NCI-H82 treated with DMSO at 0.1 percent for 48 hours (cell line): ENCODE data around the gene UNC119.

Experiments
- DNase-seq: peaks from one replicate; lab custom pipeline; 2025; ENCODE audit not compliant: unreplicated experiment; lab: John Stamatoyannopoulos, UW

The UNC119 gene

GRCh38 chr17:28545141-28545503, 7.3 kb downstream of the UNC119 start:
- no peak for DNase-seq

- DNase-seq: no peak
Measured at GRCh38 chr17:28544402-28545140, 7.9 kb downstream of the UNC119 start.

DNA sequence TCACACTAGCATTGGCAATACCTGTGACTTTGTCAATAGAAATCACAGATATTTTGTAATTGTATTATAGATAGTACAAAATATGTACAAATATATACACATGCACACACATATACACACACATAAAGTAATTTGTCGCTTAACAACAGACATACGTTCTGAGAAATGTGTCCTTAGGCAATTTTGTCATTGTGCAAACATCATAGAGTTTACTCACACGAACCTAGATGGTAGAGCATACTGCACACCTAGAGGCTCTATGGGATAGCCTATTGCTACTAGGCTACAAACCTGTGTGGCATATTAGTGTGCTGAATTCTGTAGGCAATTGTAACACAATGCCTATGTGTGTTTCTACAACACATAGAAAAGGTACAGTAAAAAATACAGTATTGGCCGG, 11.0 kb downstream of the UNC119 start:
- no peak for DNase-seq

GRCh38 chr17:28540231-28540630, 12.2 kb downstream of the UNC119 start:
- no peak for DNase-seq

GRCh38 chr17:28538296-28538895, 14.0 kb downstream of the UNC119 start:
- no peak for DNase-seq

GRCh38 chr17:28537219-28537610, 15.2 kb downstream of the UNC119 start:
- DNase-seq: no peak

GRCh38 chr17:28536532-28537218, 15.7 kb downstream of the UNC119 start:
- no peak for DNase-seq

GRCh38 chr17:28534740-28535375, 17.6 kb downstream of the UNC119 start:
- no peak for DNase-seq

DNA sequence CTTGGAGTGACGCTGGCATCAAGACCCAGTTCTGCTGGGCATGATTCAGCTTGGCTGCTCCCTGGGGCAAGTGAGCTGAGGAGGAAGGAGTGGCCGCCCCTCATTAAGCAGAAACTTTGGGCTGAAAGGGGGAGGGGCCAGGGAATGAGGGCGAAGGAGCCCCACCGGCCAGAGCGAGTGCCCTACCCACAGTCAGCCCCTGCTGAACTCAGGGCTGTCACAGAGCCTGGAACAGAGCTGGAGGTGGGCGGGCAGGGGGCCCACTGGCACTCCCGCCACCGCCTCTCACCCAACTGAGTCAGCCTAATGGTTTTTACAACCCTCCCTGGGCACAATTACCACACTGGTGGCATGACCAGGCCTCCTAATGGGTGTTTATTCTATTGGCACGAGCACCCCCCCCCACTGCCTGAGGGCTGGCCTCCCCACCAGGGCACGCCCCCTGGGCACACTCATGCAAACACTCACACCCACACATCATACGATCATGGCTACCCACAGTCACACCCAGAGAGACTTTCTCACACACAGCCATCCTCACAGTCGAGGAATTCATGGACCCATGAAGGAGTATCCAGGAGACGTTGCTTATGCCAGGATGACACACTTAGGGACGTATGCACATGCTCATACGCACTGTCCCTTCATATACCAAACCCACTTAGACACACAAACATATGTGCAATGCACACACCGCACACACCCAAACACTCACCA, 19.2 kb downstream of the UNC119 start:
- no peak for DNase-seq

DNA sequence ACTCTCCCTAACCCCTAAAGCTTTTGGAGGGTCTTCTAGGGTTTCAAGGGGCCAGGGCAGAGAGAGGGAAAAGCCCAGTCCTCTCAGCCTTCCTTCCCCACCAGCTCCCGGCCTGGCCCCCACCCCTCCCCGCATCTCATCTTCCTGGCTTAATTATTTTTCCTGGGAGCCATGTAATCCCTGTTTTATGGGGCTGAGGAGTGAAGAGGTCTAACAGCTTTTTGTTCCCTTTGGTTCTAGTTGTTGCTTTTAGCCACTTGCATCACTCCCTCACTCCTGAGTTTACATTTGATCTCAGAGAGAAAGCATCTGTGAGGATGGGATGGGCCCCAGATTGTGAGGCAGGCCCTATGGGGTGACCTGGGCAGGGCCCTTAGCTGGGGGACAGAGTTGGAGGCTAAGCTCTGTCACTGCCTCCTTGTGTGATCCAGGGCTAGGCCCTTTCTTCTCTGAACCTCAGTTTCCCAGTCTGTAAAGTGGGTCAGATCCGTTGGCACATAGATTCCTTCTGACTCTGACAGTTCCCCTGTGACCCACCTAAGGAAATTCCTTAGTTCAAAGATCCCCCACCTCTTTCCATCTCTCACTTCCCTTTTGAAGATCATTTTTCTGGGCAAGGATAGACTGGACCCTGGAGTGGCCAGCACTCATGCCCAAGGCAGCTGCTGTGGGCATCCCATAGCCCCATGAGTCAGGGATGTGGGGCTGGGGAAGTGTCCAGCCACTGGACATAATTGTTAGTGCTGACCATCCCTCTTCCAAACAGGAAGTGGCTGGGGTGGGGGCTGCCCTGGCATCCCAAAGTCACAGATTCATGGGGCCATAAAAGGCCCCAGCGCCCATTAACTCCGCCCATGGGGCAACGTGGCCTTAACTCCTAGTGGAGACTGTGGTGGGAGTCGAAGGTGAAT, 20.1 kb downstream of the UNC119 start:
- DNase-seq: no peak

DNA sequence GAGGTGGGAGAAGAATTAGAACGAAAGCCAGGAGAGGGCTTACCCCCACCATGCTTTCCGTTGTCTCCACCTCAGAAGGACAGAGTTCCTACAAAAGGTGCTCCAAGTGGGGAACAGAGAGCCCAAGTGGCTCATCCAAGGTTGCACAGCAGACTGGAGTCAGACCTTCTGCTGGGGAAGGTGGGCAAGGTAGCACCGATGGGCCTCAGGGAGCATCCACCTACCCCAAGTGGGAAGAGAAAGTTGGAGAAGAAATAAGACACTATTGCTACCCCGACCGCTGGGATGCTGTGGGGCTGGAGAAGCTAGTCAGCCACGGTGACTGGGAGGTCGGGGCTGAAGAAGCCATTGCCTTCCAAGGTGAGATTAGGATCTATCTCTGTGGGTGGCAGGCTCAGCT, 21.5 kb downstream of the UNC119 start:
- DNase-seq: no peak

- DNase-seq: no peak
Measured at GRCh38 chr17:28530250-28530649, 22.2 kb downstream of the UNC119 start.

- DNase-seq: no peak
Measured at GRCh38 chr17:28529013-28529400, 23.4 kb downstream of the UNC119 start.

DNA sequence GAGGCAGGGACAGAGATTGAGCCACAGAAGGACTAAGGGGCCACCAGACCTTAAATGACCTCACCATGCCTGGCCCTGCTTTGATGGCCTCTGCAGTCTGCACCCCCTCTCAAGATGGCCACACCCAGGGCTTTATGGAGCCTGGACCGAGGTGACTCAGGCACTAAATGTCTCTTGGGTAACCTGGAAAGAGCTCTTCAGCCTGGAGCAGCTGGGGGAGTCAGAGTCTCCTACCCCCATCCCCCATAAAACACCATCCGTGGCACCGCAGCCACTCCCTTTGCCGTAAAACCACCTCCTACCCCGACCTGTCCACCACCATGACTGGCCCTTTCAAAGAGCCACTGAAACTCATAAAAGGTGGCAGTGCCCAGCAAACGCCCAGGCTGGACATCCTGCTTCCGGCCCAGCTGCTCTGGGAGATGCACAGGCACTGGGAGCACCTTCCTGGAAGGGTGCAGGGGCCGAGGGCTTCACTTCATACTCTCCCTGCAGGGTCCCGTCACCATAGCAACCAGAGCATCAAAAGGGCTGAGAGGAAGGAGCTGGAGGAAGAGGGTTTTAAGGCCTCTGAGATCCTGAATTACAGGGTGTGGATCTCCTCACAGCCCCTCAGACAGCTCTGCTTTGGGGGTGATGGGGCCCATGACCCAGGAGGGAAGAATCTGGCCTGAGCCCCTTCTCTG, 24.0 kb downstream of the UNC119 start:
- DNase-seq: no peak

DNA sequence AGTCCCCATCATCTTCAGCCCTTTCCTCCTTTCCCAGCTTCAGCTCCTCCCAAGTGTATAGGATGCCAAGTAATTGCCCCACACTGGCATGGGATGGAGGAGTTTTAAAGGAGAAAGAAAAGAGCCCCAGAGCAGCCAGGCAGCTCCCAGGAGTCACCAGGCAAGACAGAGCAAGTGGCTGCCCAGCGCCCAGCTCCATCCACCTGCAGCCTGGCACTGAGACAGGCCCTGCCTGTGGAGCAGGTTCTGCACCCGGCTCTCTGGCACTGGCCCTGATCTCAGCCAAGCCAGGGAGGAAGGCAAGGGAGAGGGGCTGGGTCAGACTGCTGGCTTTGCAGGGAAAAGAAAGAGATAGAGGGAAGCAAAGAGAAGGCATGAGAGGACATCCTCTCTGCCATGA, 24.6 kb downstream of the UNC119 start:
- DNase-seq: no peak

DNA sequence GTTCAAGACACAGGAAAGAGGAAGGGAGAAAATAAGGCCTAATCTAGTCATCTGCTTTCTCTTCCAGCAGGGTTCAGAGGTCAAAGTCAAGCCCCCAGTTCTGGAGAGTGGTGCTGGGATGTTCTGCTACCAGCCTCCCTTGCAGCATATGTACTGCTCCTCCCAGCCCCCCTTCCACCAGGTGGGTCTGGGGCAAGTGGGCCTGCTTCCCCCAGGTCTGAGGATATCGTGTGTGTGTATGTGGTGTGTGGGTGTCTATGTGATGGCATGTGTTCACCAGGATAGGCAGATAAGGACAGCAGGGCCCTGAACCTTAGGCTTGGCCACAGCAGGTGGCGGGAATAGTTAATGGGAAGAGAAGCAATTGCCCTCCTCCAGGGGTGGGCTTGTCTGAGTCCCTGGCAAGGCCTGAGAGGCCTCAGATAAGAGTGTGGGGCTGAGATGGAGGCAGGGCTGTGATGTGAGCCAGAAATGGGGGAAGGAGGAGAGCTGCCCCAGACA, 25.2 kb downstream of the UNC119 start:
- no peak for DNase-seq

- DNase-seq: no peak
Measured at GRCh38 chr17:28526381-28526780, 26.0 kb downstream of the UNC119 start.

- no peak for DNase-seq
Measured at GRCh38 chr17:28524476-28525424, 27.7 kb downstream of the UNC119 start.
